LNCaP clone FGC (cell line): ENCODE results near the gene HOXB2.

Source experiments
- DNase-seq: peaks from one replicate; pipeline ENCODE4 v3.0.0-alpha.2; 2011; ENCODE audit warnings: low read depth
- H3K4me3 ChIP-seq: 2 replicates; pipeline ENCODE4 v1.5.1; 2011; ENCODE audit warnings: mild to moderate bottlenecking, low read depth, low read length, control low read depth
- CTCF ChIP-seq: IDR thresholded peaks from 2 replicates; pipeline ENCODE4 v1.5.1; 2012; ENCODE audit warnings: mild to moderate bottlenecking; ENCODE audit not compliant: control insufficient read depth, insufficient read depth; ENCODE audit errors: extremely low read depth

HOXB2 gene

GRCh38 chr17:48575066-48575582 lies 30.2 kb upstream of the HOXB2 start:
- TF ChIP-seq CTCF: no peak
- no peak overlapping the region for H3K4me3 ChIP-seq
- no peak for DNase-seq

- no peak overlapping the region for H3K4me3 ChIP-seq
- no peak for DNase-seq
- no peak for TF ChIP-seq CTCF
These were observed 29.7 kb upstream of the HOXB2 start for GRCh38 chr17:48574505-48575065.

GRCh38 chr17:48571826-48572417 lies 27.0 kb upstream of the HOXB2 start:
- no peak for TF ChIP-seq CTCF
- no peak for DNase-seq
- H3K4me3 ChIP-seq: no peak overlapping the region

- no peak overlapping the region for H3K4me3 ChIP-seq
- TF ChIP-seq CTCF: no peak
- no peak for DNase-seq
These were observed 26.3 kb upstream of the HOXB2 start for GRCh38 chr17:48571024-48571818.

GRCh38 chr17:48570325-48571023 lies 25.6 kb upstream of the HOXB2 start:
- no peak for TF ChIP-seq CTCF
- no peak overlapping the region for H3K4me3 ChIP-seq
- no peak for DNase-seq

GRCh38 chr17:48569674-48570324 lies 24.9 kb upstream of the HOXB2 start:
- H3K4me3 ChIP-seq: no peak overlapping the region
- no peak for DNase-seq
- no peak for TF ChIP-seq CTCF
